ENCODE results near the gene SOWAHC. TPM values are rescaled to one million over a fixed set of nuclear protein-coding genes. Genes with fewer than 3 reads are reported as not detected.

SOWAHC gene
- 45.2 and 53.9 TPM in 2 replicates for total RNA-seq

GRCh38 chr2:109613922-109614714, at the start of gene SOWAHC, which contains the start of gene SEPTIN10:
Gene SOWAHC, plus strand, starts transcription at chr2:109614364. Its CDS starts 126 bp downstream, at chr2:109614490.
Gene SEPTIN10, minus strand, starts transcription at chr2:109613966. Its CDS starts 139 bp downstream, at chr2:109613827.

Other genes starting within 250 kb of the SOWAHC start
- gene SEPTIN10, start 398 bp upstream of the SOWAHC start, total RNA-seq: 35.5 and 53.3 TPM in 2 replicates
- gene RGPD5, start 179.9 kb downstream of the SOWAHC start, total RNA-seq: 5.4 and 12.2 TPM in 2 replicates